K562 (cell line): ENCODE measurements around the gene RAE1. TPM values are rescaled to one million over a fixed set of nuclear protein-coding genes. Genes with fewer than 3 reads are reported as not detected.
A peak's percentile ranks its signal among the peaks of the same experiment; 100 is the strongest.

Experiments used
- ATAC-seq: fragments of 200-7000 bp; cut with Tn5 transposase; 3 replicates; pipeline ENCODE4 v1.9.1; 2020; ENCODE audit warnings: moderate library complexity
- BruUV-seq: library from RNA; stranded (reverse); fragments of 400-500 nt; replicated peaks from 2 replicates; lab custom pipeline; 2021; lab: Mats Ljungman, UMichigan
- CTCF ChIA-PET: fragments of 300-600 bp; formaldehyde crosslinking; extraction: SDS; loops from one replicate; lab custom pipeline; 2021; ENCODE audit warnings: low intra/inter-chr PET ratio; lab: Yijun Ruan, JAX
- POLR2A ChIA-PET: fragments of 300-600, 350-650 bp; sonication (Branson Sonifier 250); formaldehyde crosslinking; extraction: SDS; loops from one replicate; lab custom pipeline; 2021; ENCODE audit warnings: antibody characterized with exemption, inconsistent platforms; lab: Yijun Ruan, JAX
- DNase-seq, 4 experiments: peaks; one replicate each; pipeline versions ENCODE4 v3.0.0 to v3.0.0-alpha.2; 2011 to 2018; ENCODE audit warnings: low spot score in 3 of 4, mixed read lengths in 3 of 4; ENCODE audit errors: extremely low read depth in 1 of 4
- FAIRE-seq: peaks from 2 replicates; lab custom pipeline; 2011; peaks lifted over from hg19 to GRCh38; lab: Jason Lieb, UNC
- H2AFZ ChIP-seq: 2 replicates; pipeline ENCODE4 v1.6.0; 2011; ENCODE audit warnings: low read depth, low read length, control low read depth, inconsistent platforms
- H3K27ac ChIP-seq: fragments of 200-600 bp; 3 replicates; pipeline ENCODE4 v1.8.0; 2011; ENCODE audit warnings: low read depth, mild to moderate bottlenecking, control low read depth, inconsistent platforms, low read length, moderate library complexity, mixed read lengths; ENCODE audit errors: extremely low read depth
- H3K27me3 ChIP-seq, 2 experiments: fragments of 300-600 bp in 1 of 2; 2 replicates in 1 of 2; 3 replicates in 1 of 2; pipeline versions ENCODE4 v1.6.0 to v1.8.0; 2011; ENCODE audit warnings: inconsistent platforms in 2 of 2, low read length in 2 of 2, mild to moderate bottlenecking in 1 of 2, mixed read lengths in 1 of 2, moderate library complexity in 1 of 2; ENCODE audit not compliant: control insufficient read depth in 2 of 2, insufficient read depth in 2 of 2
- H3K36me3 ChIP-seq: fragments of 300-600 bp; 3 replicates; pipeline ENCODE4 v1.8.0; 2011; ENCODE audit warnings: mild to moderate bottlenecking, low read length, inconsistent platforms; ENCODE audit not compliant: control insufficient read depth, insufficient read depth
- H3K4me1 ChIP-seq, 2 experiments: fragments of 200-600 bp in 1 of 2; replicated peaks in 1 of 2; 2 replicates in 1 of 2; 3 replicates in 1 of 2; pipeline versions ENCODE4 v1.5.1 to v1.8.0; 2011; ENCODE audit warnings: inconsistent platforms in 2 of 2, low read length in 2 of 2, mild to moderate bottlenecking in 1 of 2, mixed read lengths in 1 of 2, moderate library complexity in 1 of 2; ENCODE audit not compliant: control insufficient read depth in 2 of 2, insufficient read depth in 2 of 2
- H3K4me2 ChIP-seq: 2 replicates; pipeline ENCODE4 v1.6.1; 2011; ENCODE audit warnings: low read length, control low read depth, inconsistent platforms, mixed read lengths; ENCODE audit not compliant: insufficient read depth
- H3K4me3 ChIP-seq: fragments of 200-600 bp; sonication (generic), shearing (Covaris generic); 2 replicates; pipeline ENCODE4 v1.5.1; 2016; ENCODE audit warnings: control low read depth, inconsistent platforms
- H3K79me2 ChIP-seq: fragments of 200-600 bp; 3 replicates; pipeline ENCODE4 v1.8.0; 2011; ENCODE audit warnings: low read length, inconsistent platforms; ENCODE audit not compliant: control insufficient read depth, insufficient read depth
- H3K9ac ChIP-seq, 2 experiments: 2 replicates each; pipeline versions ENCODE4 v1.6.0 to v1.6.1; 2011; ENCODE audit warnings: low read depth in 2 of 2, low read length in 2 of 2, control low read depth in 1 of 2, inconsistent platforms in 1 of 2, mild to moderate bottlenecking in 1 of 2, mixed read lengths in 1 of 2; ENCODE audit not compliant: insufficient read depth in 1 of 2
- H3K9me1 ChIP-seq: one replicate; pipeline ENCODE4 v1.6.0; 2011; ENCODE audit warnings: inconsistent platforms, mild to moderate bottlenecking, low read length, moderate library complexity; ENCODE audit not compliant: control insufficient read depth, insufficient read depth
- H3K9me3 ChIP-seq: replicated peaks from 2 replicates; pipeline ENCODE4 v1.5.1; 2011; ENCODE audit warnings: low read depth, low read length, inconsistent platforms; ENCODE audit not compliant: control insufficient read depth, insufficient read depth
- H4K20me1 ChIP-seq: replicated peaks from 2 replicates; pipeline ENCODE4 v1.6.1; 2011; ENCODE audit warnings: low read length, inconsistent platforms, mixed read lengths; ENCODE audit not compliant: control insufficient read depth, insufficient read depth
- BCL6 ChIP-seq: fragments of 250-450 bp; sonication (Bioruptor Pico); IDR thresholded peaks from 2 replicates; pipeline ENCODE4 v1.4.0; 2020
- NR4A1 ChIP-seq, 2 experiments: fragments of 250-450 bp in 1 of 2; fragments of 450-650 bp in 1 of 2; sonication (Bioruptor Pico) in 1 of 2; IDR thresholded peaks; 2 replicates each; pipeline versions ENCODE4 v1.4.0 to v1.6.1; 2016 to 2020; ENCODE audit warnings: mild to moderate bottlenecking in 2 of 2, missing compliant biosample characterization in 1 of 2, missing genetic modification characterization in 1 of 2, moderate library complexity in 1 of 2
- ZNF384 ChIP-seq: IDR thresholded peaks from 2 replicates; pipeline ENCODE4 v1.6.1; 2012; ENCODE audit warnings: low read depth, low read length, improper control_type of control experiment
- WGBS: fragments of 100-300 bp; shearing (Covaris generic); methylation state at CpG from one replicate; pipeline ENCODE4 v1.1.6; 2016; ENCODE audit warnings: low coverage, mixed read lengths; ENCODE audit not compliant: insufficient coverage; ENCODE audit errors: missing lambda C conversion rate; 5-methylcytosine and 5-hydroxymethylcytosine counted together
- in situ Hi-C: fragments of 300-500 bp; cut with MboI; formaldehyde crosslinking; loops from 4 replicates; pipeline ENCODE4 v1.15.0; 2018; ENCODE audit warnings: inconsistent platforms, mixed read lengths
- intact Hi-C: fragments of 100-400 bp; cut with micrococcal nuclease; formaldehyde crosslinking; loops from 2 replicates; pipeline ENCODE4 v1.14.2; 2022
- polyA plus RNA-seq, 8 experiments: library from polyadenylated mRNA; depleted of rRNA in 4 of 8; stranded (reverse) in 5 of 8; unstranded in 3 of 8; fragments of >200 nt; fragmentation: Nextera tagmentation in 2 of 8; fragmentation: Illumina TruSeq in 1 of 8; extraction: Ambion mirVana in 2 of 8; extraction: Trizol in 1 of 8; gene quantifications; 2 replicates each; pipeline versions ENCODE4 v1.2.1 to v1.2.3, GENCODE V29; 2011 to 2014; ENCODE audit warnings: inconsistent platforms in 1 of 8, missing spikeins in 1 of 8
- total RNA-seq, 7 experiments: library from RNA; depleted of rRNA in 6 of 7; stranded (reverse); fragments of >200 nt in 6 of 7; fragmentation: Illumina TruSeq in 2 of 7; extraction: Trizol in 2 of 7; gene quantifications; 2 replicates each; pipeline versions ENCODE4 v1.2.1 to v1.2.3, GENCODE V29; 2011 to 2021; ENCODE audit warnings: low replicate concordance in 1 of 7

The RAE1 gene
- total and polyA plus RNA-seq, 9 of the 15 experiments (the other 6 are each of a cell fraction or from before 2014, with no cell fraction given), result 33.7 to 248 (median 77.7) TPM

- 3% methylated on average over 11 of the region's 12 CpGs for WGBS
- DNase-seq, result no peak
- POLR2A ChIA-PET, result interaction anchor here (0.6 kb wide), 1 partner anchor 26 kb away, joined by 3 read pairs; no protein-coding TSS in a partner anchor
These were observed 25.3 kb upstream of the RAE1 start for GRCh38 chr20:57325632-57326356.

GRCh38 chr20:57326667-57327455, 24.2 kb upstream of the RAE1 start:
- BruUV-seq, result no TSS peak
- H3K4me2 ChIP-seq, result no peak overlapping the region
- no peak for DNase-seq
- peaks cover 15 to 33% of the 10 kb centered on the region in 2 experiments; a peak in 4 of 5 replicates for H3K27me3 ChIP-seq
- no peaks in the 10 kb centered on the region for H3K79me2 ChIP-seq
- H3K27ac ChIP-seq, result no peak overlapping the region
- no peak for ATAC-seq
- intact Hi-C loops (no loop called here), in situ Hi-C loops (no loop called here)
- H2AFZ ChIP-seq, result no peak overlapping the region
- no peaks in the 10 kb centered on the region for H3K9me1 ChIP-seq
- H4K20me1 ChIP-seq, result 0 out of 2 replicates have a peak, but pooled peaks cover 4% of the 10 kb centered on the region
- H3K36me3 ChIP-seq, result no peaks in the 10 kb centered on the region
- WGBS, result 2% methylated on average over 8 of the region's 8 CpGs
- no peak overlapping the region for H3K9ac ChIP-seq
- H3K4me3 ChIP-seq, result no peak overlapping the region
- ChIA-PET CTCF (no interaction called here), POLR2A (interaction anchor here (0.6 kb wide), 2 partner anchors 12 to 50 kb away, joined by 3 read pairs; no protein-coding TSS in a partner anchor)
- FAIRE-seq, result no peak
- H3K9me3 ChIP-seq, result no peaks in the 10 kb centered on the region
- H3K4me1 ChIP-seq, result peaks cover 2 to 7% of the 10 kb centered on the region in 2 experiments; a peak in 2 of 5 replicates
- TF ChIP-seq BCL6 (CRISPR knock-in tag), result no peak

More at GRCh38 chr20:57325632-57326356, 25.3 kb upstream of the RAE1 start:
- Histone ChIP-seq H3K4me2 (no peak overlapping the region), H3K36me3 (no peaks in the 10 kb centered on the region), H4K20me1 (0 out of 2 replicates have a peak, but pooled peaks cover 4% of the 10 kb centered on the region), H3K4me3 (no peak overlapping the region), H3K27ac (no peak overlapping the region), H3K9ac (no peak overlapping the region), H3K4me1 (peaks cover 2 to 7% of the 10 kb centered on the region in 2 experiments; a peak in 2 of 5 replicates), H3K9me3 (no peaks in the 10 kb centered on the region), H3K27me3 (peaks cover 19 to 38% of the 10 kb centered on the region in 2 experiments; a peak in 4 of 5 replicates), H3K79me2 (no peaks in the 10 kb centered on the region), H3K9me1 (no peaks in the 10 kb centered on the region), H2AFZ (no peak overlapping the region)
- no TSS peak for BruUV-seq
- intact Hi-C loops, result no loop called here
- FAIRE-seq (no peak), ATAC-seq (no peak)
- CTCF ChIA-PET, result no interaction called here
- TF ChIP-seq NR4A1 (CRISPR knock-in tag; IDR thresholded peaks at IDR 0.05), result no peak
- TF ChIP-seq NR4A1 (tag; IDR thresholded peaks at IDR 0.05), result no peak
- TF ChIP-seq ZNF384, result peak; percentile 59
- in situ Hi-C loops, result no loop called here
